HG03025 (cell line): ENCODE results near the gene WRAP73.
"Not testable (repeated sequence)": the region's sequence is repeated elsewhere in the genome, so short reads cannot be mapped to it uniquely, and the experiment has no call there.

Source experiments
- ATAC-seq: cut with Tn5 transposase; IDR thresholded peaks from one replicate; pipeline ENCODE4 v1.9.1; 2021; ENCODE audit warnings: mild to moderate bottlenecking, moderate library complexity; ENCODE audit not compliant: unreplicated experiment, low FRiP score

The WRAP73 gene

DNA sequence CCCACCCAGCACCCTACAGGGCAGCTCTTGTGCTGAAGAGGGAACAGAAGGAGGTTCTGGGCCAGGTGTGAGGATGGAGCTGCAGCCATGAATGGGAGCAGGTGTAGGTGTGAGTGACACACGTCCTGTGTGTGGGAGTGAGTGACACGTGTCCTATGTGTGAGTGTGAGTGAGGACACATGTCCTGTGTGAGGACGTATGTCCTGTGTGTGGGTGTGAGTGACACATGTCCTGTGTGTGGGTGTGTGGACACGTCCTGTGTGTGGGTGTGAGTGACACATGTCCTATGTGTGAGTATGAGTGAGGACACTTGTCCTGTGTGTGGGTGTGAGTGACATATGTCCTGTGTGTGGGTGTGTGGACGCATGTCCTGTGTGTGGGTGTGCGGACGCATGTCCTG, 65.0 kb downstream of the WRAP73 start:
- ATAC-seq, result no peak

- ATAC-seq, result not testable (repeated sequence)
Measured at GRCh38 chr1:3583751-3584150, 66.2 kb downstream of the WRAP73 start.

DNA sequence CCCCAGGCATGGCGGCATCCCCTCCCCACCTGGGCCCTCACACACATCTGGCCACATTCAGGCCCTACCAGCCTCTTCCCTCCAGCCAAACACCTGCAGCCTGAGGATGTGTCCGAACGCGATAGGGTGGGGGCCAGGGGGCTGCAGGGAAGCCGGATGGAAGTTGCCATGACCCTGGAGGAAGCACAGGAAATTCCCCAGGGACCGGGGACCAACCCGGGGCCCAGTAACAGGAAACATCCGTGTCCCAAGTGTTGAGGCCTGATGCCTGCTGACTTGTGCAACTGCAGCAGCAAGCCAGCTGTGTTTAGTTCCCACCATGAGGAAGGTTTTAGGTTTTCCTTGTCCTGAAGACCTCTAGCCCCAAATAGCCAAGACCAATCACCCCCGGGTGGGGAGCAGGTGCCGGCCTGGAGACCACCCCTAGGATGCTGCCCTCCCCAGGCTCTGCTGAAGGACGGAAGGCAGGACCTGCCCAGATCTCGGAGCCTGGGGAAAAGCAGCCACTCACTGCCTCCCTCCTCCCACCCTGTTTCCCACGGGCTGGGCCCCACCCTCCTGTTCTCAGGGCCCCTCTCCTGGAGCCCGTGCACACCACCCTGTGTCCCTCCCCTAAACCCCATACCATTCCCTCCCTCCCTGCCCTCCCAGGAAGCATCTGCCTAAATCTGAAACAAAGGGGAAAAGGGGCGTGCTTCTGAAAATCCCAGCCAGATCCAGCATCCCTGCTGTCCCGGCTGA, 68.4 kb downstream of the WRAP73 start:
- no peak for ATAC-seq
